GM23338 (cell line): ENCODE results near the gene TRPM3. TPM values are rescaled to one million over a fixed set of nuclear protein-coding genes. Genes with fewer than 3 reads are reported as not detected.

Source experiments
- ATAC-seq: fragments of 200-7000 bp; cut with Tn5 transposase; 3 replicates; pipeline ENCODE4 v1.9.1; 2020
- DNase-seq: peaks from one replicate; pipeline ENCODE4 v3.0.0-alpha.2; 2015; ENCODE audit warnings: low spot score
- H2AFZ ChIP-seq: fragments of 200-600 bp; sonication (generic); 2 replicates; pipeline ENCODE4 v1.8.0; 2016; ENCODE audit warnings: antibody characterized with exemption, mild to moderate bottlenecking, moderate library complexity
- H3F3A ChIP-seq: fragments of 200-600 bp; sonication (generic); replicated peaks from 2 replicates; pipeline ENCODE4 v1.8.0; 2017; ENCODE audit warnings: antibody characterized with exemption, mixed run types, low read depth
- H3K27ac ChIP-seq: fragments of 200-600 bp; sonication (generic); 2 replicates; pipeline ENCODE4 v1.6.1; 2016; ENCODE audit warnings: low read depth
- H3K27me3 ChIP-seq: fragments of 200-600 bp; sonication (generic); 2 replicates; pipeline ENCODE4 v1.8.0; 2016; ENCODE audit warnings: mild to moderate bottlenecking, mixed run types, moderate library complexity; ENCODE audit not compliant: insufficient read depth
- H3K36me3 ChIP-seq: fragments of 200-600 bp; sonication (generic); 2 replicates; pipeline ENCODE4 v1.8.0; 2016; ENCODE audit warnings: mild to moderate bottlenecking; ENCODE audit not compliant: insufficient read depth
- H3K4me1 ChIP-seq: fragments of 200-600 bp; sonication (generic); 2 replicates; pipeline ENCODE4 v1.8.0; 2016; ENCODE audit warnings: mild to moderate bottlenecking, moderate library complexity; ENCODE audit not compliant: insufficient read depth
- H3K4me2 ChIP-seq: fragments of 200-600 bp; sonication (generic); 2 replicates; pipeline ENCODE4 v1.7.1; 2017; ENCODE audit warnings: mixed run types
- H3K4me3 ChIP-seq: fragments of 200-600 bp; sonication (generic); 2 replicates; pipeline ENCODE4 v1.6.1; 2016; ENCODE audit warnings: mixed run types
- H3K79me2 ChIP-seq: fragments of 200-600 bp; sonication (generic); replicated peaks from 2 replicates; pipeline ENCODE4 v1.8.0; 2017; ENCODE audit warnings: mild to moderate bottlenecking; ENCODE audit not compliant: insufficient read depth
- H3K9me2 ChIP-seq: fragments of 200-600 bp; sonication (generic); 2 replicates; pipeline ENCODE4 v1.8.0; 2017; ENCODE audit not compliant: insufficient read depth
- H4K20me1 ChIP-seq: fragments of 200-600 bp; sonication (generic); replicated peaks from 2 replicates; pipeline ENCODE4 v1.8.0; 2017; ENCODE audit warnings: mild to moderate bottlenecking; ENCODE audit not compliant: insufficient read depth
- H3K27ac Mint-ChIP-seq: 2 replicates; pipeline ENCODE4 v1.8.0; 2020; ENCODE audit warnings: inconsistent platforms, mild to moderate bottlenecking, moderate library complexity, mixed read lengths
- H3K27me3 Mint-ChIP-seq: 3 replicates; pipeline ENCODE4 v1.8.0; 2022; ENCODE audit warnings: low read depth, mild to moderate bottlenecking, moderate library complexity, mixed read lengths, inconsistent platforms; ENCODE audit not compliant: insufficient read depth, poor library complexity
- H3K36me3 Mint-ChIP-seq: 3 replicates; pipeline ENCODE4 v1.8.0; 2021; ENCODE audit warnings: low read depth, mild to moderate bottlenecking, inconsistent platforms, moderate library complexity, mixed read lengths
- H3K4me1 Mint-ChIP-seq: 3 replicates; pipeline ENCODE4 v1.8.0; 2020; ENCODE audit warnings: mild to moderate bottlenecking, inconsistent platforms, mixed read lengths
- H3K4me3 Mint-ChIP-seq: 3 replicates; pipeline ENCODE4 v1.8.0; 2021; ENCODE audit warnings: moderate library complexity, mild to moderate bottlenecking, inconsistent platforms, mixed read lengths
- H3K9me3 Mint-ChIP-seq: 3 replicates; pipeline ENCODE4 v1.8.0; 2020; ENCODE audit warnings: moderate library complexity, mild to moderate bottlenecking, inconsistent platforms, mixed read lengths
- CREB1 ChIP-seq: fragments of 250-450 bp; sonication (Bioruptor Pico); IDR thresholded peaks from 2 replicates; pipeline ENCODE4 v1.5.0; 2020; ENCODE audit warnings: low read depth, mild to moderate bottlenecking, moderate library complexity
- EZH2phosphoT487 ChIP-seq: fragments of 200-600 bp; sonication (generic); IDR thresholded peaks from one replicate; pipeline ENCODE4 v1.8.1; 2018; ENCODE audit warnings: antibody characterized with exemption; ENCODE audit not compliant: unreplicated experiment
- JUNB ChIP-seq: IDR thresholded peaks from one replicate; pipeline ENCODE4 v1.6.1; 2016; ENCODE audit warnings: antibody characterized with exemption; ENCODE audit not compliant: unreplicated experiment
- ZNF331 ChIP-seq: fragments of 250-450 bp; sonication (Bioruptor Pico); IDR thresholded peaks from 2 replicates; pipeline ENCODE4 v1.5.0; 2020; ENCODE audit warnings: low read depth, mild to moderate bottlenecking, moderate library complexity
- polyA plus RNA-seq: library from polyadenylated mRNA; unstranded; fragments of >200 nt; fragmentation: Nextera tagmentation; extraction: Ambion mirVana; gene quantifications from 2 replicates; pipeline ENCODE4 v1.2.1, GENCODE V29; 2016
- total RNA-seq: library from RNA; depleted of rRNA; stranded (reverse); fragments of >200 nt; shearing (Covaris generic); gene quantifications from 2 replicates; pipeline ENCODE4 v1.2.3, GENCODE V29; 2014
- TF ChIP-seq, protein P1 (sequence below): IDR thresholded peaks from one replicate; pipeline ENCODE4 v1.6.1; 2018; ENCODE audit warnings: antibody characterized with exemption; ENCODE audit not compliant: unreplicated experiment
- TF ChIP-seq, protein P2 (sequence below): fragments of 250-450 bp; sonication (Bioruptor Pico); IDR thresholded peaks from 2 replicates; pipeline ENCODE4 v1.5.0; 2020; ENCODE audit warnings: mild to moderate bottlenecking, moderate library complexity

The TRPM3 gene
- total and polyA plus RNA-seq, 2 experiments from 2014 or later: 2.8 to 8.2 TPM

DNA sequence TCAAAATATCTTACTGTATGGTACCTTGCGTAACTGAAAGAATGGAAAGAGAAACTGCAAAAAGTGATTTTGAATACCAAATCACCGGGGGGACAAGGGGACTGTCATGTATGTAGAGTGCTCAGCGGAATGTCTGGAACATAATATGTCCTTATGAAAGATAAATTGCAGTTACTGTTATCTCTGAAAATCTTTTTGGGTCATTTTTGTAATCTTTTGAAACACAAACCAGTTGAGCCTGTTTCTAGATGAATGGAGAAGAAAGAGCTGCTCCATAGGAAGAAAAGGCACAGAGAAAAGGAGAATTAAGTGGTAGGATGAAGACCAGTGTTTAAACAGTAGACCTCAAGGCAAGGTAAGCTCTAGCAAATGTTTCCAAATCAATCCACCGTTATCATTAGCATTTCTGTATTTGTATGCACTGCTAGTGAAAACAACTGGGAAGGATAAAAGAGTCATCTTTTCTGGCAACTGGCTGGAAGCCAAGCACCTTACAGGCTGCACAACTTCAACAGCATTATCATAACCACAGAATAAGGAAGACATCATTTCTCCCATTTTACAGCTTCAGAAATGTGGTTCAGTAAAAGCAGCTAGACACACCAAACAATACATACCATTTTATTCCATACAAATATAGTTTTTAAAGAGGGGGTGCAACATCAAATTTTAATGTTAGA is 158.5 kb downstream of the TRPM3 start (continued):
- TF ChIP-seq, protein P1, sequence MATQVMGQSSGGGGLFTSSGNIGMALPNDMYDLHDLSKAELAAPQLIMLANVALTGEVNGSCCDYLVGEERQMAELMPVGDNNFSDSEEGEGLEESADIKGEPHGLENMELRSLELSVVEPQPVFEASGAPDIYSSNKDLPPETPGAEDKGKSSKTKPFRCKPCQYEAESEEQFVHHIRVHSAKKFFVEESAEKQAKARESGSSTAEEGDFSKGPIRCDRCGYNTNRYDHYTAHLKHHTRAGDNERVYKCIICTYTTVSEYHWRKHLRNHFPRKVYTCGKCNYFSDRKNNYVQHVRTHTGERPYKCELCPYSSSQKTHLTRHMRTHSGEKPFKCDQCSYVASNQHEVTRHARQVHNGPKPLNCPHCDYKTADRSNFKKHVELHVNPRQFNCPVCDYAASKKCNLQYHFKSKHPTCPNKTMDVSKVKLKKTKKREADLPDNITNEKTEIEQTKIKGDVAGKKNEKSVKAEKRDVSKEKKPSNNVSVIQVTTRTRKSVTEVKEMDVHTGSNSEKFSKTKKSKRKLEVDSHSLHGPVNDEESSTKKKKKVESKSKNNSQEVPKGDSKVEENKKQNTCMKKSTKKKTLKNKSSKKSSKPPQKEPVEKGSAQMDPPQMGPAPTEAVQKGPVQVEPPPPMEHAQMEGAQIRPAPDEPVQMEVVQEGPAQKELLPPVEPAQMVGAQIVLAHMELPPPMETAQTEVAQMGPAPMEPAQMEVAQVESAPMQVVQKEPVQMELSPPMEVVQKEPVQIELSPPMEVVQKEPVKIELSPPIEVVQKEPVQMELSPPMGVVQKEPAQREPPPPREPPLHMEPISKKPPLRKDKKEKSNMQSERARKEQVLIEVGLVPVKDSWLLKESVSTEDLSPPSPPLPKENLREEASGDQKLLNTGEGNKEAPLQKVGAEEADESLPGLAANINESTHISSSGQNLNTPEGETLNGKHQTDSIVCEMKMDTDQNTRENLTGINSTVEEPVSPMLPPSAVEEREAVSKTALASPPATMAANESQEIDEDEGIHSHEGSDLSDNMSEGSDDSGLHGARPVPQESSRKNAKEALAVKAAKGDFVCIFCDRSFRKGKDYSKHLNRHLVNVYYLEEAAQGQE: no peak
- TF ChIP-seq EZH2phosphoT487: no peak
- TF ChIP-seq, protein P2, sequence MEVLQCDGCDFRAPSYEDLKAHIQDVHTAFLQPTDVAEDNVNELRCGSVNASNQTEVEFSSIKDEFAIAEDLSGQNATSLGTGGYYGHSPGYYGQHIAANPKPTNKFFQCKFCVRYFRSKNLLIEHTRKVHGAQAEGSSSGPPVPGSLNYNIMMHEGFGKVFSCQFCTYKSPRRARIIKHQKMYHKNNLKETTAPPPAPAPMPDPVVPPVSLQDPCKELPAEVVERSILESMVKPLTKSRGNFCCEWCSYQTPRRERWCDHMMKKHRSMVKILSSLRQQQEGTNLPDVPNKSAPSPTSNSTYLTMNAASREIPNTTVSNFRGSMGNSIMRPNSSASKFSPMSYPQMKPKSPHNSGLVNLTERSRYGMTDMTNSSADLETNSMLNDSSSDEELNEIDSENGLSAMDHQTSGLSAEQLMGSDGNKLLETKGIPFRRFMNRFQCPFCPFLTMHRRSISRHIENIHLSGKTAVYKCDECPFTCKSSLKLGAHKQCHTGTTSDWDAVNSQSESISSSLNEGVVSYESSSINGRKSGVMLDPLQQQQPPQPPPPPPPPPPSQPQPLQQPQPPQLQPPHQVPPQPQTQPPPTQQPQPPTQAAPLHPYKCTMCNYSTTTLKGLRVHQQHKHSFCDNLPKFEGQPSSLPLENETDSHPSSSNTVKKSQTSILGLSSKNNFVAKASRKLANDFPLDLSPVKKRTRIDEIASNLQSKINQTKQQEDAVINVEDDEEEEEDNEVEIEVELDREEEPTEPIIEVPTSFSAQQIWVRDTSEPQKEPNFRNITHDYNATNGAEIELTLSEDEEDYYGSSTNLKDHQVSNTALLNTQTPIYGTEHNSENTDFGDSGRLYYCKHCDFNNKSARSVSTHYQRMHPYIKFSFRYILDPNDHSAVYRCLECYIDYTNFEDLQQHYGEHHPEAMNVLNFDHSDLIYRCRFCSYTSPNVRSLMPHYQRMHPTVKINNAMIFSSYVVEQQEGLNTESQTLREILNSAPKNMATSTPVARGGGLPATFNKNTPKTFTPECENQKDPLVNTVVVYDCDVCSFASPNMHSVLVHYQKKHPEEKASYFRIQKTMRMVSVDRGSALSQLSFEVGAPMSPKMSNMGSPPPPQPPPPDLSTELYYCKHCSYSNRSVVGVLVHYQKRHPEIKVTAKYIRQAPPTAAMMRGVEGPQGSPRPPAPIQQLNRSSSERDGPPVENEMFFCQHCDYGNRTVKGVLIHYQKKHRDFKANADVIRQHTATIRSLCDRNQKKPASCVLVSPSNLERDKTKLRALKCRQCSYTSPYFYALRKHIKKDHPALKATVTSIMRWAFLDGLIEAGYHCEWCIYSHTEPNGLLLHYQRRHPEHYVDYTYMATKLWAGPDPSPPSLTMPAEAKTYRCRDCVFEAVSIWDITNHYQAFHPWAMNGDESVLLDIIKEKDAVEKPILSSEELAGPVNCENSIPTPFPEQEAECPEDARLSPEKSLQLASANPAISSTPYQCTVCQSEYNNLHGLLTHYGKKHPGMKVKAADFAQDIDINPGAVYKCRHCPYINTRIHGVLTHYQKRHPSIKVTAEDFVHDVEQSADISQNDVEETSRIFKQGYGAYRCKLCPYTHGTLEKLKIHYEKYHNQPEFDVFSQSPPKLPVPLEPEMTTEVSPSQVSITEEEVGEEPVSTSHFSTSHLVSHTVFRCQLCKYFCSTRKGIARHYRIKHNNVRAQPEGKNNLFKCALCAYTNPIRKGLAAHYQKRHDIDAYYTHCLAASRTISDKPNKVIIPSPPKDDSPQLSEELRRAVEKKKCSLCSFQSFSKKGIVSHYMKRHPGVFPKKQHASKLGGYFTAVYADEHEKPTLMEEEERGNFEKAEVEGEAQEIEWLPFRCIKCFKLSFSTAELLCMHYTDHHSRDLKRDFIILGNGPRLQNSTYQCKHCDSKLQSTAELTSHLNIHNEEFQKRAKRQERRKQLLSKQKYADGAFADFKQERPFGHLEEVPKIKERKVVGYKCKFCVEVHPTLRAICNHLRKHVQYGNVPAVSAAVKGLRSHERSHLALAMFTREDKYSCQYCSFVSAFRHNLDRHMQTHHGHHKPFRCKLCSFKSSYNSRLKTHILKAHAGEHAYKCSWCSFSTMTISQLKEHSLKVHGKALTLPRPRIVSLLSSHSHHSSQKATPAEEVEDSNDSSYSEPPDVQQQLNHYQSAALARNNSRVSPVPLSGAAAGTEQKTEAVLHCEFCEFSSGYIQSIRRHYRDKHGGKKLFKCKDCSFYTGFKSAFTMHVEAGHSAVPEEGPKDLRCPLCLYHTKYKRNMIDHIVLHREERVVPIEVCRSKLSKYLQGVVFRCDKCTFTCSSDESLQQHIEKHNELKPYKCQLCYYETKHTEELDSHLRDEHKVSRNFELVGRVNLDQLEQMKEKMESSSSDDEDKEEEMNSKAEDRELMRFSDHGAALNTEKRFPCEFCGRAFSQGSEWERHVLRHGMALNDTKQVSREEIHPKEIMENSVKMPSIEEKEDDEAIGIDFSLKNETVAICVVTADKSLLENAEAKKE (CRISPR knock-in tag): no peak

DNA sequence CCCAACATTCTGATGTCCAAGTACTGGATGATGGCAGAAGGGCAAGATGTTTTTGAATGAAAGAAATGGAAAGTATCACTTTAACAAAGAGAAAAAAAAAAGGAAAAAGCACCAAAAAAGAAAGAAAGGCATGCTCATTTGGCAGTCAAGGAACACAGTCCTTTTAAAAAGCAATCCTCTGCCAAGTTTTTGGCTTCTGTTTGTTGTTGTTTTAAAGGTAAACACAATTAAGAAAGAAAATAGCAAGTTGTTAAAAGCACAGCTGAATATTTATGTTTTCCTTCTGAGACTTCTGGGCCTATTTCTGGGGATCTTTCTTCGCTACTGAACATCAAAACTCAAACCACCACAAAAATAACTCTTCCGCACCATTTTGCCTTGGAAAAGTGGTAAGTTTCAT is 162.1 kb downstream of the TRPM3 start:
- Histone ChIP-seq H3K36me3 (no peaks in the 10 kb centered on the region), H3K4me1 (peaks cover 8% of the 10 kb centered on the region; the same call in 1 of the 2 replicates), H3K4me2 (no peak overlapping the region), H3K9me2 (no peaks in the 10 kb centered on the region), H3K79me2 (no peaks in the 10 kb centered on the region; the same call in 1 of the 2 replicates), H3K27ac (0 out of 2 replicates have a peak overlapping the region, but pooled peaks have one; percentile 8), H2AFZ (no peak overlapping the region), H3K4me3 (no peak overlapping the region), H3K27me3 (no peaks in the 10 kb centered on the region), H3F3A (no peaks in the 10 kb centered on the region), H4K20me1 (no peaks in the 10 kb centered on the region)
- ATAC-seq: no peak
- Mint-ChIP-seq H3K36me3 (no peaks in the 10 kb centered on the region), H3K4me3 (no peak overlapping the region), H3K4me1 (peaks cover 16% of the 10 kb centered on the region), H3K27me3 (no peaks in the 10 kb centered on the region), H3K9me3 (no peaks in the 10 kb centered on the region), H3K27ac (no peak overlapping the region)
- no peak for DNase-seq
- TF ChIP-seq CREB1 (CRISPR knock-in tag): no peak
- TF ChIP-seq JUNB: no peak
- TF ChIP-seq ZNF331 (CRISPR knock-in tag): no peak
